ENCODE data around the gene FBP1. TPM values are rescaled to one million over a fixed set of nuclear protein-coding genes. Genes with fewer than 3 reads are reported as not detected.

Gene FBP1
- total RNA-seq, 4 donors from 2014 or later: 21.3 to 55.7 (median 44.6) TPM

GRCh38 chr9:94600715-94601114, 38.6 kb downstream of the FBP1 start:
- intact Hi-C loops (cut with DNase I; ENCODE audit: low total_unique reads): loop anchor here (2.0 kb wide), 1 partner anchor 70 kb away; no protein-coding TSS in a partner anchor
- Histone ChIP-seq H3K27me3 (no peaks in the 10 kb centered on the region), H3K36me3 (no peaks in the 10 kb centered on the region), H3K9me3 (no peaks in the 10 kb centered on the region), H3K27ac (peak overlapping the region in 3 of 4 donors; percentile 60 to 72 (median 64)), H3K4me1 (peaks cover 15 to 38% (median 26%) of the 10 kb centered on the region in 4 donors), H3K4me3 (no peak overlapping the region)
- TF ChIP-seq POLR2A (IDR thresholded peaks at IDR 0.05): no peak
- TF ChIP-seq EP300 (IDR thresholded peaks at IDR 0.05; ENCODE audit: low read depth): no peak
- TF ChIP-seq POLR2AphosphoS5 (IDR thresholded peaks at IDR 0.05): no peak
- no peak for TF ChIP-seq CTCF (IDR thresholded peaks at IDR 0.05)
- DNase-seq: no peak
- WGBS, 2 donors (ENCODE audit: low coverage in 1 of 2): 51 to 60% methylated on average over 9 to 10 of the region's 10 CpGs
- in situ Hi-C loops (cut with MboI; ENCODE audit: low pct_ligation_motif_present in 1 of 4, low pct_unique_long_range_greater_than_20kb in 1 of 4, low sequenced_read_pairs in 3 of 4): no loop called here

GRCh38 chr9:94600258-94600657, 39.1 kb downstream of the FBP1 start:
- 50 to 83% methylated on average over 4 to 8 of the region's 8 CpGs for WGBS, 2 donors (ENCODE audit: low coverage in 1 of 2)
- intact Hi-C loops (cut with DNase I; ENCODE audit: low total_unique reads) (loop anchor here (2.0 kb wide), 1 partner anchor 69 kb away; no protein-coding TSS in a partner anchor), in situ Hi-C loops (cut with MboI; ENCODE audit: low pct_ligation_motif_present in 1 of 4, low pct_unique_long_range_greater_than_20kb in 1 of 4, low sequenced_read_pairs in 3 of 4) (no loop called here)
- Histone ChIP-seq H3K36me3 (no peaks in the 10 kb centered on the region), H3K4me1 (peaks cover 15 to 36% (median 25%) of the 10 kb centered on the region in 4 donors), H3K4me3 (no peak overlapping the region), H3K27ac (peak overlapping the region in 3 of 4 donors; percentile 60 to 72 (median 64)), H3K27me3 (no peaks in the 10 kb centered on the region), H3K9me3 (no peaks in the 10 kb centered on the region)
- TF ChIP-seq POLR2AphosphoS5 (IDR thresholded peaks at IDR 0.05) (no peak), CTCF (IDR thresholded peaks at IDR 0.05) (no peak), EP300 (IDR thresholded peaks at IDR 0.05; ENCODE audit: low read depth) (no peak), POLR2A (IDR thresholded peaks at IDR 0.05) (no peak)
- peak; percentile 64 for DNase-seq

- 73 to 81% methylated on average over 5 to 7 of the region's 7 CpGs for WGBS, 2 donors (ENCODE audit: low coverage in 1 of 2)
- intact Hi-C loops (cut with DNase I; ENCODE audit: low total_unique reads): no loop called here
Observed at GRCh38 chr9:94599102-94599501, 40.2 kb downstream of the FBP1 start.

More at GRCh38 chr9:94599102-94599501, 40.2 kb downstream of the FBP1 start:
- no peak overlapping the region for H3K4me3 ChIP-seq
- DNase-seq: no peak
- in situ Hi-C loops (cut with MboI; ENCODE audit: low pct_ligation_motif_present in 1 of 4, low pct_unique_long_range_greater_than_20kb in 1 of 4, low sequenced_read_pairs in 3 of 4): no loop called here
- TF ChIP-seq POLR2AphosphoS5 (IDR thresholded peaks at IDR 0.05): no peak
- TF ChIP-seq CTCF (IDR thresholded peaks at IDR 0.05): no peak
- TF ChIP-seq EP300 (IDR thresholded peaks at IDR 0.05; ENCODE audit: low read depth): no peak
- no peaks in the 10 kb centered on the region for H3K9me3 ChIP-seq
- H3K4me1 ChIP-seq: peaks cover 11 to 25% (median 19%) of the 10 kb centered on the region in 4 donors
- H3K36me3 ChIP-seq: no peaks in the 10 kb centered on the region
- no peaks in the 10 kb centered on the region for H3K27me3 ChIP-seq
- no peak overlapping the region for H3K27ac ChIP-seq
